C4-2B (cell line): Measurements from ENCODE around the gene TAF11L11.
"Not testable (repeated sequence)": the region's sequence is repeated elsewhere in the genome, so short reads cannot be mapped to it uniquely, and the experiment has no call there.

ENCODE experiments used
- H3K27ac ChIP-seq: fragments of 450-650 bp; 2 replicates; pipeline ENCODE4 v1.5.1; 2017
- CTCF ChIP-seq: fragments of 450-650 bp; conservative IDR thresholded peaks from 2 replicates; pipeline ENCODE4 v1.5.1; 2017; ENCODE audit warnings: mild to moderate bottlenecking
- ZFX ChIP-seq: fragments of 450-650 bp; IDR thresholded peaks from 2 replicates; pipeline ENCODE4 v1.6.1; 2017

Gene TAF11L11

GRCh38 chr5:17625686-17626085 lies 21.7 kb downstream of the TAF11L11 start:
- H3K27ac ChIP-seq = no peak overlapping the region
- no peak for TF ChIP-seq ZFX
- TF ChIP-seq CTCF = no peak

GRCh38 chr5:17631788-17632187 lies 27.8 kb downstream of the TAF11L11 start, which contains the start of gene TAF11L13:
TAF11L13 (plus strand) TSS chr5:17632088.
- H3K27ac ChIP-seq = not testable (repeated sequence)

- no peak for TF ChIP-seq CTCF
- TF ChIP-seq ZFX = no peak
- H3K27ac ChIP-seq = no peak within 1 kb of the TSS
Measured at GRCh38 chr5:17634160-17634559, 30.2 kb downstream of the TAF11L11 start, which contains the start of gene TAF11L14. TAF11L14 (plus strand) TSS chr5:17634460.

- H3K27ac ChIP-seq = not testable (repeated sequence)
Measured at GRCh38 chr5:17649232-17649631, 45.2 kb downstream of the TAF11L11 start.

GRCh38 chr5:17655201-17655759 lies 51.3 kb downstream of the TAF11L11 start:
- not testable (repeated sequence) for H3K27ac ChIP-seq
- TF ChIP-seq CTCF = peak; percentile 12; the same call in 1 of the 2 replicates
